Loucy (cell line): ENCODE results near the gene NEK8.

Experiments used
- CTCF ChIP-seq: fragments of 200-600 bp; sonication (generic); conservative IDR thresholded peaks from 2 replicates; pipeline ENCODE4 v1.5.1; 2014; ENCODE audit warnings: mild to moderate bottlenecking, antibody characterized with exemption, low read length
- EZH2phosphoT487 ChIP-seq: fragments of 200-600 bp; IDR thresholded peaks from 2 replicates; pipeline ENCODE4 v1.6.1; 2018; ENCODE audit warnings: antibody characterized with exemption, mild to moderate bottlenecking, moderate library complexity, borderline replicate concordance

DNA sequence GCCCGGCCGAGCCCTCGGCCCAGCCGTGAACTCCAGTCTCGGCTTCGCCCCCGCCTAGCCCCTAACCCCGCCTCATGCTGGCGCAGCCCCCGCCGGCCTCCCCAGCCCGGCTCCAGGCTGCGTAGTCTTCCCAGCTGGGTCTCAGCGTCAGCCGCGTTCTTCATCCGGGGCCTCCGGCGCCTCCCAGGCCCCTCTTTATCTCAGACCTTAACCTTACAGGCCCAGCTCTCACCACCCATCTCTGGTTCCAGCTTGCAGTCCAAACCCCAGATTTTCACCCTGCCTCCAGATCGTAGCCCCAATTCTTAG, 16.9 kb upstream of the NEK8 start, which contains the start of gene PROCA1:
- TF ChIP-seq CTCF (no peak), EZH2phosphoT487 (no peak)
